Stimulated activated naive CD8-positive, alpha-beta T cell treated with anti-CD3 and anti-CD28 coated beads, Interleukin-15, Interleukin-2, amounts not matched to agents 100 ng/mL and 50 ng/mL, for 24 hours (primary cell): ENCODE results near the gene FAM89B.

Experiments
- H3K27ac Mint-ChIP-seq: one replicate; pipeline ENCODE4 v1.8.0; 2021; ENCODE audit warnings: mild to moderate bottlenecking, mixed read lengths
- H3K27me3 Mint-ChIP-seq: one replicate; pipeline ENCODE4 v1.8.0; 2021; ENCODE audit warnings: mixed read lengths
- H3K36me3 Mint-ChIP-seq: one replicate; pipeline ENCODE4 v1.8.0; 2021; ENCODE audit warnings: low read depth, mixed read lengths
- H3K4me1 Mint-ChIP-seq: one replicate; pipeline ENCODE4 v1.8.0; 2021; ENCODE audit warnings: low read depth, mixed read lengths
- H3K4me3 Mint-ChIP-seq: one replicate; pipeline ENCODE4 v1.8.0; 2021; ENCODE audit warnings: mild to moderate bottlenecking, mixed read lengths
- H3K9me3 Mint-ChIP-seq: one replicate; pipeline ENCODE4 v1.8.0; 2021; ENCODE audit warnings: mixed read lengths

Gene FAM89B

GRCh38 chr11:65584106-65584505, 11.8 kb downstream of the FAM89B start:
- Mint-ChIP-seq H3K36me3 (peaks cover 37% of the 10 kb centered on the region), H3K27me3 (no peaks in the 10 kb centered on the region), H3K27ac (no peak overlapping the region), H3K4me1 (peaks cover 36% of the 10 kb centered on the region), H3K9me3 (no peaks in the 10 kb centered on the region), H3K4me3 (no peak overlapping the region)

- H3K27ac Mint-ChIP-seq: no peak overlapping the region
- peaks cover 33% of the 10 kb centered on the region for H3K36me3 Mint-ChIP-seq
- peaks cover 41% of the 10 kb centered on the region for H3K4me1 Mint-ChIP-seq
- no peaks in the 10 kb centered on the region for H3K9me3 Mint-ChIP-seq
- H3K4me3 Mint-ChIP-seq: no peak overlapping the region
- no peaks in the 10 kb centered on the region for H3K27me3 Mint-ChIP-seq
Observed at GRCh38 chr11:65584723-65585171, 12.4 kb downstream of the FAM89B start.

- Mint-ChIP-seq H3K9me3 (no peaks in the 10 kb centered on the region), H3K27ac (peak overlapping the region; percentile 41), H3K36me3 (peaks cover 31% of the 10 kb centered on the region), H3K27me3 (no peaks in the 10 kb centered on the region), H3K4me1 (peaks cover 48% of the 10 kb centered on the region), H3K4me3 (no peak overlapping the region)
Observed at GRCh38 chr11:65585396-65586246, 13.3 kb downstream of the FAM89B start.

- no peak overlapping the region for H3K4me3 Mint-ChIP-seq
- no peaks in the 10 kb centered on the region for H3K27me3 Mint-ChIP-seq
- H3K4me1 Mint-ChIP-seq: peaks cover 49% of the 10 kb centered on the region
- H3K36me3 Mint-ChIP-seq: peaks cover 29% of the 10 kb centered on the region
- H3K27ac Mint-ChIP-seq: peak overlapping the region; percentile 41
- no peaks in the 10 kb centered on the region for H3K9me3 Mint-ChIP-seq
Observed at GRCh38 chr11:65586247-65586630, 13.9 kb downstream of the FAM89B start.

DNA sequence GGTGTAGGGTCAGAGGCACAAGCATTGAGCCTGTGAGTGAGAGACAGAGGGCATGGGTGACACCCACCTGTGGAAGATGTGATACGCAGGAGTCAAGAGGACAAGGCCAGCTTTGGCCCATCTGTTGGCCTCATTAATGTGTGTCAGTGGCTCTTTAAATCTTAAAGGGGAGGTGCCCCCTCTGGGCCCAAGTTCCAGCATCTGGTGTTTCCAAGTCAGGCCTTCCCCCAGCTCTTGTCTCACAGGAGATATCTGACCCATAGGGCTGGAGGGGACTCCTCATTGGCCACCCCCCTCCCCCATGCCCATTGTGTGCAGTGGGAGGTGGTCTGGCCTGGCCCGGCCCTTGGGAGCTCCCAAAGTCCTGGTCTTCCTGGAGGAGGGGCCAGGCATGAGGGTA, 14.3 kb downstream of the FAM89B start:
- no peaks in the 10 kb centered on the region for H3K27me3 Mint-ChIP-seq
- H3K9me3 Mint-ChIP-seq: no peaks in the 10 kb centered on the region
- peaks cover 27% of the 10 kb centered on the region for H3K36me3 Mint-ChIP-seq
- peaks cover 49% of the 10 kb centered on the region for H3K4me1 Mint-ChIP-seq
- H3K27ac Mint-ChIP-seq: peak overlapping the region; percentile 41
- H3K4me3 Mint-ChIP-seq: no peak overlapping the region

DNA sequence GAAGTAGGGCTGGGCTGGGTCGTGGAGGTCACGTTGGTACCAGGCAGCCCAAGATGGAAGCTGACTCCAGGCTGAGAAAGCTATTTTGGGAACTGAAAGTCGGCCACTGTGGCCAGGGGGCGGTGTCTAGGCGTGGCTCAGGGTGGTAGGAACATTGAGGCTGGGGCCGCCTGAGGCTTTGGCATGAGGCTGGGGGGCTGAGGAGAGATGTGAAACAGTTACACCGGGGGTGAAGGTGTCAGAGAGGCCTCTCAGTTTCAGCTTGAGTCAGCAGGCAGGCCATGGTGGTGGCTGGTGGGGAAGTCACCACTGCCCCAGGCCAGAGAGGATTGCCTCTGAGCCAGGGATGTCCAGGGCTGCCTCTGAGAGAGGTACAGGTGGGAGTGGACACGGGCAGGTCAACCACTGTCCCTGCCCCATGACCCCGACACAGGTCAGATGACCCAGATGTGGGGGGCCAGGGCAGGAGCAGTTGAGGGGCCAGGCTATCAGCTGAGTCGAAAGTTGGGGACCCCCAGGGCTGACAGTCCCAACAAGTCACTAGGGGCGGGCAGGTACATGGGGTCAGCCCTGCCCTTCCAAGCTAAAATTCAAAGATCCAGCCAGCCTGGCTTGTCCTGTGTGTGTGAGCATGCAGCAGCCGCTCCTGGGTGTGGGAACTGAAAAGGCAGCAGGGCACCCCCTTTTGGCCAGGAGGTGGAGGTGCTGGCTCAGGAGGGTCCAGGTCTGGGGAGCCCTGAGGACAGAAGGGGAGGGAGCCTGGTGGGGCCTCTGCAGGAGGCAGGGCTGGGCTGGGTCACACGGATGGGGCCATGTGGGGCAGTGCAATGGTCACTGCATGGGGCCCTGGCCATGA, 16.1 kb downstream of the FAM89B start:
- peaks cover 23% of the 10 kb centered on the region for H3K36me3 Mint-ChIP-seq
- peak overlapping the region; percentile 94 for H3K27ac Mint-ChIP-seq
- no peaks in the 10 kb centered on the region for H3K27me3 Mint-ChIP-seq
- peaks cover 49% of the 10 kb centered on the region for H3K4me1 Mint-ChIP-seq
- no peaks in the 10 kb centered on the region for H3K9me3 Mint-ChIP-seq
- H3K4me3 Mint-ChIP-seq: peak overlapping the region; percentile 75

GRCh38 chr11:65589444-65590239, 17.3 kb downstream of the FAM89B start:
- Mint-ChIP-seq H3K36me3 (peaks cover 17% of the 10 kb centered on the region), H3K9me3 (no peaks in the 10 kb centered on the region), H3K27me3 (no peaks in the 10 kb centered on the region), H3K27ac (peak overlapping the region; percentile 94), H3K4me1 (peaks cover 50% of the 10 kb centered on the region), H3K4me3 (no peak overlapping the region)

DNA sequence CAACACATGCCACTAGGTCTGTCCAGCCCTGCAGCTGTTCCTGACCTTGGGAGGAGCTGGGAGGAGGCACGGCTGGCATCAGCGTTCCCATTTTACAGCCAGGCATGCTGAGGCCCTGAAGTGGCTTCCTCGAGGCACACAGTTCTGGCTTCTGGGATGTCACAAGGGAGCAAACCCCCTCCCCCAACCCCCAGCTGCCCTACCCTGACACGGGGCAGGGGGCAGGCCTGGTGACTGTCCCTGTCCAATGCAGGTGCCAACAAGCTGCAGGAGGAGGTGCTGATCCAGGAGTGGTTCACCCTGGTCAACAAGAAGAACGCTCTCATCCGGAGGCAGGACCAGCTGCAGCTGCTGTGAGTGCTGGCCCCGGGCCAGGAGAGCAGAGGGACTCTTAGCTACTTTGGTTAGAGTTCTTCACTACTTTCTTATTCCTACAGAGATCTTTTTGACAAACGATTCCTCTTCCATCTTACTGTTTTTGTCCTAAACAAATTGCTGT, 18.0 kb downstream of the FAM89B start:
- Mint-ChIP-seq H3K27me3 (no peaks in the 10 kb centered on the region), H3K36me3 (peaks cover 17% of the 10 kb centered on the region), H3K27ac (no peak overlapping the region), H3K9me3 (no peaks in the 10 kb centered on the region), H3K4me1 (peaks cover 50% of the 10 kb centered on the region), H3K4me3 (no peak overlapping the region)

DNA sequence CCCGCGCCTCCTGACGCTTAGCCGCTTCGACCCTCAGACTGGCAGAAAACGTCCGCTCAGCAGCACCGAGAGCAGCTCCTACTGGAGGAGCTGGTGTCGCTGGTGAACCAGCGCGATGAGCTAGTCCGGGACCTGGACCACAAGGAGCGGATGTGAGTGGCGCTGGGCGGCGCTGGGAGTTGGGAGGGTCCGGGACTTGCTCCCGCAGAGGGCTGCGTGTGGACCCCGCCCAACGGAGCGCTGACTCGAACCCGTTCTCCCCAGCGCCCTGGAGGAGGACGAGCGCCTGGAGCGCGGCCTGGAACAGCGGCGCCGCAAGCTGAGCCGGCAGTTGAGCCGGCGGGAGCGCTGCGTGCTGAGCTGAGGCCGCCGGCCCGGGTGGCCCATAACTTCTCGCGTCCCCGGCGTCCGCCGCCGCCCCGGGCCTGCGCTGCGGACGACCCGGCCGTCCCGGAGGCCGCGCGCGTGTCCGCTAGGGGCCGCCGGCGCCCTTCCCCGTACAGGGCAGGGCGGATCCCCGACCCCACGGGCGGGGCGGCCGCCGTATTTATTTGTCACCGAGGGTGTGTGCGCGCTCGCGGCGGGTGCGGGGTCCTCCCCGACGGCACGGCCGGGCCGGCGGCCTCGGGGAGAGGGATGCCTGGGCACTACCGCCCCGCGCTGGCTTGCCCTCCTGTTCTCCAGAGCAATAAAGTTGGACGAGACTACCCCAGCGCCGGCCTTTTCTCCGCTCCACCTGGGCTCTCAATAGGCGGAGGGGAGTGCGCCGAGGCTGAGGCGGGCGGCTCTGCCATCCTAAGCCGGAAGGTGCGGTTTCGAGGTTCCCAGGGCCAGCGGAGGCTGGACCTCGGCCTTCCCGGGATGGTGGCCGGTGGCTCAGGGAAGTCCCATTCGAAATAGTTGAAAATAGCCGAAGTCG, 19.9 kb downstream of the FAM89B start:
- Mint-ChIP-seq H3K27me3 (no peaks in the 10 kb centered on the region), H3K9me3 (no peaks in the 10 kb centered on the region), H3K4me1 (peaks cover 42% of the 10 kb centered on the region), H3K36me3 (peaks cover 9% of the 10 kb centered on the region), H3K4me3 (no peak overlapping the region), H3K27ac (no peak overlapping the region)

DNA sequence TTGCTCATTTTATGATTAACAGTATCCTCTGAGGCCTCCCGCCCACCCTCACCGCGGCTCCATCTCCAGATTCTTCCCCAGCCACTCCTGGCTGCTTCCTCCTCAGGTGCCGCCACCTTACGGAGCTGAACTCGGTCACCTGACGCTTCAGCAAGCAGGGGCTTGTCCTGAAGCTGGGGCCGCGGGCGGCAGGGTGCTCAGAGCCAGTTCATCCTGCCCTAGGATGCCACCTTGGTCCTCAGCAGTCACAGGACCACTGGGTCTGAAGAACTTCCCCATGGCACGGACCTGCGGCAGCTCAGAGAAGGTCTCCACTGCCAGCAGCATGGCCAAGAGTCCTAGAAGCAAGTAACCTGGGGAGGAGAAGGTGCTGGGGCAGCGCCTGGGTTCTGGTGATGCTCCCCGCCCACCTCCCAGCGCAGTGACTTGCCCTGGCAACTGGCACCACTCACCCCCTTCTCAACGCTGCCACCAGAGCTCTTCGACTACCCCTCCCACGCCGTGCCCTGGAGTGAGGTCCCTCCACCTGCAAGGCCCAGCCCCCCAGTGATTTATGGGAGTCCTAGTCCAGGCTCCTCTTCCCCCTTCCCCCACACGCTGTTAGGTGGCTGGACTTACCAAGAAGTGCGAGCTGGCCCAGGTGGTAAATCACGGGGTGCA, 20.6 kb downstream of the FAM89B start:
- H3K27ac Mint-ChIP-seq: no peak overlapping the region

GRCh38 chr11:65593518-65594414, 21.4 kb downstream of the FAM89B start:
- no peaks in the 10 kb centered on the region for H3K27me3 Mint-ChIP-seq
- peaks cover 26% of the 10 kb centered on the region for H3K4me1 Mint-ChIP-seq
- H3K9me3 Mint-ChIP-seq: no peaks in the 10 kb centered on the region
- peak overlapping the region; percentile 65 for H3K27ac Mint-ChIP-seq
- no peak overlapping the region for H3K4me3 Mint-ChIP-seq
- peaks cover 10% of the 10 kb centered on the region for H3K36me3 Mint-ChIP-seq

More for the DNA sequence above, 20.6 kb downstream of the FAM89B start:
- Mint-ChIP-seq H3K27me3 (no peaks in the 10 kb centered on the region), H3K9me3 (no peaks in the 10 kb centered on the region), H3K36me3 (peaks cover 13% of the 10 kb centered on the region), H3K4me1 (peaks cover 34% of the 10 kb centered on the region), H3K4me3 (no peak overlapping the region)

DNA sequence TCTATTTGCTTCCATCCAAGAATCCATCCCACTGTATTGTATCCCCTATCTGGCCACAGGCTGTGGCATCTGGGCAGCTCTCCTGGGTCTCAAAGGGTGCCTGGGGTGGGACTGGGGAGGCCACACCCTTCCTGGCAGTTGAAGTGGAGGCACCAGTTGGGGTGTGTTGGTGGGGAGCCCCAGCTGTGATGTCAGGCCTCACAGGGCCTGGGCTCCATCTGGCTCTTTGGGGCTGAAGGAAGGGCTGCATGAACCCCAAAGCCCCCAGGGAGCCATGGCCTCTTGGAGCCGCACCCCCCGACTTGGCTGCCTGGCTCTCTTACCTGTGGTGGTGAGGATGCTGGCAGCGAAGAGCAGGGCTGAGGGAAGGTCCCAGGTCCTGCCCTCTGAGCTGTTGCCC, 22.8 kb downstream of the FAM89B start:
- Mint-ChIP-seq H3K27ac (no peak overlapping the region), H3K4me1 (peaks cover 14% of the 10 kb centered on the region), H3K4me3 (no peak overlapping the region), H3K9me3 (no peaks in the 10 kb centered on the region), H3K27me3 (no peaks in the 10 kb centered on the region), H3K36me3 (peaks cover 14% of the 10 kb centered on the region)
